Keratinocyte (primary cell): Measurements from ENCODE around the gene CFAP47. TPM values are rescaled to one million over a fixed set of nuclear protein-coding genes. Genes with fewer than 3 reads are reported as not detected.

ENCODE experiments used
- DNase-seq: peaks from one replicate; pipeline ENCODE4 v3.0.0-alpha.2; 2011; ENCODE audit warnings: low read depth, missing footprints, low spot score
- FAIRE-seq: peaks from 2 replicates; lab custom pipeline; 2011; peaks lifted over from hg19 to GRCh38; lab: Jason Lieb, UNC
- H2AFZ ChIP-seq: 2 replicates; pipeline ENCODE4 v1.6.0; 2012; ENCODE audit warnings: low read length, control low read depth, inconsistent platforms; ENCODE audit not compliant: control insufficient read depth
- H3K27ac ChIP-seq: 2 replicates; pipeline ENCODE4 v1.5.1; 2011; ENCODE audit warnings: low read length; ENCODE audit not compliant: control insufficient read depth, insufficient read depth
- H3K27me3 ChIP-seq: 3 replicates; pipeline ENCODE4 v1.6.0; 2011; ENCODE audit warnings: low read length; ENCODE audit not compliant: control insufficient read depth, insufficient read depth; ENCODE audit errors: extremely low read depth
- H3K36me3 ChIP-seq, 2 experiments: 2 replicates in 1 of 2; 3 replicates in 1 of 2; pipeline ENCODE4 v1.5.1; 2011; ENCODE audit warnings: low read length in 2 of 2, mild to moderate bottlenecking in 1 of 2; ENCODE audit not compliant: control insufficient read depth in 2 of 2, insufficient read depth in 2 of 2; ENCODE audit errors: extremely low read depth in 1 of 2
- H3K4me1 ChIP-seq: 3 replicates; pipeline ENCODE4 v1.5.1; 2011; ENCODE audit warnings: low read length; ENCODE audit not compliant: control insufficient read depth, insufficient read depth; ENCODE audit errors: extremely low read depth
- H3K4me2 ChIP-seq: 3 replicates; pipeline ENCODE4 v1.6.0; 2011; ENCODE audit warnings: low read depth, low read length; ENCODE audit not compliant: control insufficient read depth, insufficient read depth; ENCODE audit errors: extremely low read depth
- H3K4me3 ChIP-seq, 3 experiments: fragments of 200-600 bp in 1 of 3; sonication (generic) in 1 of 3; 2 replicates in 2 of 3; 3 replicates in 1 of 3; pipeline ENCODE4 v1.5.1; 2011 to 2016; ENCODE audit warnings: low read length in 3 of 3, mild to moderate bottlenecking in 3 of 3, control low read depth in 2 of 3, inconsistent platforms in 1 of 3, low read depth in 1 of 3, mixed read lengths in 1 of 3, mixed run types in 1 of 3, moderate library complexity in 1 of 3; ENCODE audit not compliant: control insufficient read depth in 2 of 3, insufficient read depth in 2 of 3; ENCODE audit errors: extremely low read depth in 1 of 3
- H3K79me2 ChIP-seq: 2 replicates; pipeline ENCODE4 v1.6.0; 2012; ENCODE audit warnings: low read length; ENCODE audit not compliant: control insufficient read depth, insufficient read depth
- H3K9ac ChIP-seq: 3 replicates; pipeline ENCODE4 v1.6.0; 2011; ENCODE audit warnings: low read length; ENCODE audit not compliant: control insufficient read depth, insufficient read depth; ENCODE audit errors: extremely low read depth
- H3K9me1 ChIP-seq: 3 replicates; pipeline ENCODE4 v1.6.0; 2011; ENCODE audit warnings: low read length; ENCODE audit not compliant: control insufficient read depth, insufficient read depth; ENCODE audit errors: extremely low read depth
- H3K9me3 ChIP-seq: 2 replicates; pipeline ENCODE4 v1.5.1; 2012; ENCODE audit warnings: low read depth, low read length; ENCODE audit not compliant: control insufficient read depth
- H4K20me1 ChIP-seq: 3 replicates; pipeline ENCODE4 v1.6.0; 2011; ENCODE audit warnings: low read length; ENCODE audit not compliant: control insufficient read depth, insufficient read depth; ENCODE audit errors: extremely low read depth
- EZH2 ChIP-seq: IDR thresholded peaks from one replicate; pipeline ENCODE4 v1.6.1; 2012; ENCODE audit warnings: inconsistent platforms, mild to moderate bottlenecking, low read length, moderate library complexity
- dilution Hi-C: fragments of 300-500 bp; cut with MboI; formaldehyde crosslinking; loops from one replicate; pipeline ENCODE4 v1.7.0; 2020; ENCODE audit warnings: low sequenced_read_pairs; ENCODE audit not compliant: extremely low pct_ligation_motif_present
- polyA plus RNA-seq, 5 experiments: library from polyadenylated mRNA; depleted of rRNA in 3 of 5; stranded (reverse) in 3 of 5; stranded (forward) in 1 of 5; unstranded in 1 of 5; fragments of >200 nt; gene quantifications; 1 replicate in 1 of 5; 2 replicates in 3 of 5; 3 replicates in 1 of 5; pipeline versions ENCODE4 v1.2.1 to v1.2.3, GENCODE V29; 2011 to 2012; ENCODE audit warnings: missing spikeins in 2 of 5, low read depth in 1 of 5, low replicate concordance in 1 of 5
- TF ChIP-seq, protein P1 (sequence below), 3 experiments: IDR thresholded peaks in 1 of 3; conservative IDR thresholded peaks in 1 of 3; optimal IDR thresholded peaks in 1 of 3; 2 replicates in 2 of 3; 3 replicates in 1 of 3; pipeline versions ENCODE3 to v1.5.1; 2011; ENCODE audit warnings: low read length in 3 of 3, mild to moderate bottlenecking in 3 of 3, moderate library complexity in 2 of 3, control low read depth in 1 of 3, inconsistent platforms in 1 of 3; ENCODE audit not compliant: insufficient read depth in 2 of 3; ENCODE audit errors: extremely low read depth in 1 of 3

CFAP47 gene
- polyA plus RNA-seq, 1 donor (not counting 4 experiments of a cell fraction or from before 2014, with no cell fraction given): not detected

GRCh38 chrX:36401774-36402173 is 482.2 kb downstream of the CFAP47 start:
- Histone ChIP-seq H3K4me1 (no peaks in the 10 kb centered on the region), H3K27me3 (no peaks in the 10 kb centered on the region), H2AFZ (no peak overlapping the region), H3K9me3 (no peaks in the 10 kb centered on the region), H3K79me2 (no peaks in the 10 kb centered on the region), H3K36me3 (no peaks in the 10 kb centered on the region), H3K9ac (no peak overlapping the region), H3K27ac (no peak overlapping the region), H3K4me3 (no peak overlapping the region), H3K4me2 (no peak overlapping the region), H3K9me1 (no peaks in the 10 kb centered on the region), H4K20me1 (no peaks in the 10 kb centered on the region)
- dilution Hi-C loops: no loop called here
- TF ChIP-seq, protein P1, sequence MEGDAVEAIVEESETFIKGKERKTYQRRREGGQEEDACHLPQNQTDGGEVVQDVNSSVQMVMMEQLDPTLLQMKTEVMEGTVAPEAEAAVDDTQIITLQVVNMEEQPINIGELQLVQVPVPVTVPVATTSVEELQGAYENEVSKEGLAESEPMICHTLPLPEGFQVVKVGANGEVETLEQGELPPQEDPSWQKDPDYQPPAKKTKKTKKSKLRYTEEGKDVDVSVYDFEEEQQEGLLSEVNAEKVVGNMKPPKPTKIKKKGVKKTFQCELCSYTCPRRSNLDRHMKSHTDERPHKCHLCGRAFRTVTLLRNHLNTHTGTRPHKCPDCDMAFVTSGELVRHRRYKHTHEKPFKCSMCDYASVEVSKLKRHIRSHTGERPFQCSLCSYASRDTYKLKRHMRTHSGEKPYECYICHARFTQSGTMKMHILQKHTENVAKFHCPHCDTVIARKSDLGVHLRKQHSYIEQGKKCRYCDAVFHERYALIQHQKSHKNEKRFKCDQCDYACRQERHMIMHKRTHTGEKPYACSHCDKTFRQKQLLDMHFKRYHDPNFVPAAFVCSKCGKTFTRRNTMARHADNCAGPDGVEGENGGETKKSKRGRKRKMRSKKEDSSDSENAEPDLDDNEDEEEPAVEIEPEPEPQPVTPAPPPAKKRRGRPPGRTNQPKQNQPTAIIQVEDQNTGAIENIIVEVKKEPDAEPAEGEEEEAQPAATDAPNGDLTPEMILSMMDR (optimal IDR thresholded peaks at IDR 0.05 in 1 of 3, IDR thresholded peaks at IDR 0.05 in 1 of 3, conservative IDR thresholded peaks at IDR 0.05 in 1 of 3; ENCODE audit: extremely low read depth in 1 of 3, insufficient read depth in 2 of 3, low read length in 3 of 3): no peak
- TF ChIP-seq EZH2: no peak
- DNase-seq (no peak), FAIRE-seq (no peak)

GRCh38 chrX:36407836-36408235 is 488.3 kb downstream of the CFAP47 start:
- Histone ChIP-seq H3K4me3 (no peak overlapping the region), H3K4me1 (no peaks in the 10 kb centered on the region), H3K36me3 (no peaks in the 10 kb centered on the region), H4K20me1 (no peaks in the 10 kb centered on the region), H3K79me2 (no peaks in the 10 kb centered on the region), H3K27me3 (no peaks in the 10 kb centered on the region), H3K9ac (no peak overlapping the region), H3K9me3 (no peaks in the 10 kb centered on the region), H3K4me2 (no peak overlapping the region), H3K27ac (no peak overlapping the region), H3K9me1 (no peaks in the 10 kb centered on the region), H2AFZ (no peak overlapping the region)
- FAIRE-seq (no peak), DNase-seq (no peak)
- dilution Hi-C loops: no loop called here
- TF ChIP-seq EZH2: no peak
- TF ChIP-seq, protein P1 (optimal IDR thresholded peaks at IDR 0.05 in 1 of 3, IDR thresholded peaks at IDR 0.05 in 1 of 3, conservative IDR thresholded peaks at IDR 0.05 in 1 of 3; ENCODE audit: extremely low read depth in 1 of 3, insufficient read depth in 2 of 3, low read length in 3 of 3): no peak
